Measurements from ENCODE around the gene RNF141.

DNA sequence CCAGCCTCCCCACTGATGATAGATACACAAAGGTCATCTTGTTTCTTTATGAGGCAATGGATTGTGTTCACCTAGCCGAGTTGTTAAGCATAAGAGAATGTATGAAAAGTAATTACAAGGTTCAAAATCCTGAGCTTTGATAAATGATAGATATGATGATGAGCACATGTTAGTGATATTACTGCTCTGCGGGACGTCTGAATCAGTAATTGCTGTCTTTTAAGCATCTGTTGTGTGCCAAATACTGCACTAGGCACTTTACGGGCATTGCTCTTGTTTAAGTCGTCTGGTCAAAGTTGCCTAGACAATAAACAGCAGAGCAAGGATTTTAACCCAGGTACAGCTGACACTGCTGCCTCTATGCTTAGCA lies 559 bp upstream of the RNF141 start:
- TF ChIP-seq, protein P1, sequence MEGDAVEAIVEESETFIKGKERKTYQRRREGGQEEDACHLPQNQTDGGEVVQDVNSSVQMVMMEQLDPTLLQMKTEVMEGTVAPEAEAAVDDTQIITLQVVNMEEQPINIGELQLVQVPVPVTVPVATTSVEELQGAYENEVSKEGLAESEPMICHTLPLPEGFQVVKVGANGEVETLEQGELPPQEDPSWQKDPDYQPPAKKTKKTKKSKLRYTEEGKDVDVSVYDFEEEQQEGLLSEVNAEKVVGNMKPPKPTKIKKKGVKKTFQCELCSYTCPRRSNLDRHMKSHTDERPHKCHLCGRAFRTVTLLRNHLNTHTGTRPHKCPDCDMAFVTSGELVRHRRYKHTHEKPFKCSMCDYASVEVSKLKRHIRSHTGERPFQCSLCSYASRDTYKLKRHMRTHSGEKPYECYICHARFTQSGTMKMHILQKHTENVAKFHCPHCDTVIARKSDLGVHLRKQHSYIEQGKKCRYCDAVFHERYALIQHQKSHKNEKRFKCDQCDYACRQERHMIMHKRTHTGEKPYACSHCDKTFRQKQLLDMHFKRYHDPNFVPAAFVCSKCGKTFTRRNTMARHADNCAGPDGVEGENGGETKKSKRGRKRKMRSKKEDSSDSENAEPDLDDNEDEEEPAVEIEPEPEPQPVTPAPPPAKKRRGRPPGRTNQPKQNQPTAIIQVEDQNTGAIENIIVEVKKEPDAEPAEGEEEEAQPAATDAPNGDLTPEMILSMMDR (IDR thresholded peaks at IDR 0.05), result no peak
- TF ChIP-seq POLR2A (IDR thresholded peaks at IDR 0.05), result no peak
